Measurements from ENCODE around the gene NOP9.
A peak's percentile ranks its signal among the peaks of the same experiment; 100 is the strongest.

The NOP9 gene

GRCh38 chr14:24299255-24300191 is at the start of gene NOP9, which contains the start of gene DHRS1:
TSS of gene NOP9 (plus strand) at chr14:24299850. CDS start at chr14:24299955, 105 bp downstream.
TSS of gene DHRS1 (minus strand) at chr14:24299780. CDS start at chr14:24299106, 674 bp downstream.
- no peaks in the 10 kb centered on the region for H3K27me3 ChIP-seq (ENCODE audit: low read depth)
- H3K36me3 ChIP-seq (replicated peaks), result peaks cover 40% of the 10 kb centered on the region
- peaks cover 12% of the 10 kb centered on the region for H3K4me1 ChIP-seq
- in situ Hi-C loops (cut with MboI; ENCODE audit: low sequenced_read_pairs), result loop anchor here (5.0 kb wide), 2 partner anchors 52 to 287 kb away; no protein-coding TSS in a partner anchor
- DNase-seq (ENCODE audit: low spot score in 2 of 2), result peak; percentile 70 to 93
- H3K4me3 ChIP-seq, result peak within 1 kb of the TSS; percentile 76
- H3K9me3 ChIP-seq, result no peaks in the 10 kb centered on the region

GRCh38 chr14:24250354-24250753 is 49.3 kb upstream of the NOP9 start:
- H3K4me1 ChIP-seq, result no peaks in the 10 kb centered on the region
- no peak overlapping the region for H3K4me3 ChIP-seq
- H3K9me3 ChIP-seq, result no peaks in the 10 kb centered on the region
- no peaks in the 10 kb centered on the region for H3K27me3 ChIP-seq (ENCODE audit: low read depth)
- no peaks in the 10 kb centered on the region for H3K36me3 ChIP-seq (replicated peaks)
- in situ Hi-C loops (cut with MboI; ENCODE audit: low sequenced_read_pairs), result no loop called here
- no peak for DNase-seq (ENCODE audit: low spot score in 2 of 2)

- Histone ChIP-seq H3K4me3 (no peak overlapping the region), H3K4me1 (no peaks in the 10 kb centered on the region), H3K9me3 (no peaks in the 10 kb centered on the region), H3K36me3 (replicated peaks) (no peaks in the 10 kb centered on the region), H3K27me3 (ENCODE audit: low read depth) (no peaks in the 10 kb centered on the region)
- DNase-seq (ENCODE audit: low spot score in 2 of 2), result no peak
- in situ Hi-C loops (cut with MboI; ENCODE audit: low sequenced_read_pairs), result no loop called here
Measured at GRCh38 chr14:24251880-24252288, 47.8 kb upstream of the NOP9 start.

- no peak overlapping the region for H3K4me3 ChIP-seq
- no peaks in the 10 kb centered on the region for H3K36me3 ChIP-seq (replicated peaks)
- DNase-seq (ENCODE audit: low spot score in 2 of 2), result no peak
- no peaks in the 10 kb centered on the region for H3K9me3 ChIP-seq
- H3K4me1 ChIP-seq, result no peaks in the 10 kb centered on the region
- no peaks in the 10 kb centered on the region for H3K27me3 ChIP-seq (ENCODE audit: low read depth)
- in situ Hi-C loops (cut with MboI; ENCODE audit: low sequenced_read_pairs), result no loop called here
Measured at GRCh38 chr14:24252289-24253124, 47.1 kb upstream of the NOP9 start.

- no peak for DNase-seq (ENCODE audit: low spot score in 2 of 2)
- no peaks in the 10 kb centered on the region for H3K27me3 ChIP-seq (ENCODE audit: low read depth)
- no peaks in the 10 kb centered on the region for H3K4me1 ChIP-seq
- in situ Hi-C loops (cut with MboI; ENCODE audit: low sequenced_read_pairs), result no loop called here
- no peak overlapping the region for H3K4me3 ChIP-seq
- H3K9me3 ChIP-seq, result no peaks in the 10 kb centered on the region
- no peaks in the 10 kb centered on the region for H3K36me3 ChIP-seq (replicated peaks)
Measured at GRCh38 chr14:24253936-24254335, 45.7 kb upstream of the NOP9 start.

GRCh38 chr14:24254630-24255392 is 44.8 kb upstream of the NOP9 start:
- Histone ChIP-seq H3K9me3 (no peaks in the 10 kb centered on the region), H3K4me3 (no peak overlapping the region), H3K36me3 (replicated peaks) (no peaks in the 10 kb centered on the region), H3K27me3 (ENCODE audit: low read depth) (no peaks in the 10 kb centered on the region), H3K4me1 (no peaks in the 10 kb centered on the region)
- DNase-seq (ENCODE audit: low spot score in 2 of 2), result no peak
- in situ Hi-C loops (cut with MboI; ENCODE audit: low sequenced_read_pairs), result no loop called here

GRCh38 chr14:24255438-24255837 is 44.2 kb upstream of the NOP9 start:
- Histone ChIP-seq H3K4me1 (no peaks in the 10 kb centered on the region), H3K36me3 (replicated peaks) (no peaks in the 10 kb centered on the region), H3K27me3 (ENCODE audit: low read depth) (no peaks in the 10 kb centered on the region), H3K9me3 (no peaks in the 10 kb centered on the region), H3K4me3 (no peak overlapping the region)
- in situ Hi-C loops (cut with MboI; ENCODE audit: low sequenced_read_pairs), result no loop called here
- no peak for DNase-seq (ENCODE audit: low spot score in 2 of 2)

- DNase-seq (ENCODE audit: low spot score in 2 of 2), result no peak
- H3K36me3 ChIP-seq (replicated peaks), result no peaks in the 10 kb centered on the region
- in situ Hi-C loops (cut with MboI; ENCODE audit: low sequenced_read_pairs), result no loop called here
- H3K27me3 ChIP-seq (ENCODE audit: low read depth), result no peaks in the 10 kb centered on the region
- no peak overlapping the region for H3K4me3 ChIP-seq
- no peaks in the 10 kb centered on the region for H3K4me1 ChIP-seq
- no peaks in the 10 kb centered on the region for H3K9me3 ChIP-seq
Measured at GRCh38 chr14:24255931-24256711, 43.5 kb upstream of the NOP9 start.

- in situ Hi-C loops (cut with MboI; ENCODE audit: low sequenced_read_pairs), result no loop called here
Measured at GRCh38 chr14:24256960-24257359, 42.7 kb upstream of the NOP9 start.

GRCh38 chr14:24258119-24258518 is 41.5 kb upstream of the NOP9 start:
- H3K9me3 ChIP-seq, result no peaks in the 10 kb centered on the region
- no peaks in the 10 kb centered on the region for H3K36me3 ChIP-seq (replicated peaks)
- no peak for DNase-seq (ENCODE audit: low spot score in 2 of 2)
- no peaks in the 10 kb centered on the region for H3K27me3 ChIP-seq (ENCODE audit: low read depth)
- no peak overlapping the region for H3K4me3 ChIP-seq
- no peaks in the 10 kb centered on the region for H3K4me1 ChIP-seq
- in situ Hi-C loops (cut with MboI; ENCODE audit: low sequenced_read_pairs), result no loop called here

More at GRCh38 chr14:24256960-24257359, 42.7 kb upstream of the NOP9 start:
- DNase-seq (ENCODE audit: low spot score in 2 of 2), result no peak
- Histone ChIP-seq H3K27me3 (ENCODE audit: low read depth) (no peaks in the 10 kb centered on the region), H3K4me3 (no peak overlapping the region), H3K4me1 (no peaks in the 10 kb centered on the region), H3K36me3 (replicated peaks) (no peaks in the 10 kb centered on the region), H3K9me3 (no peaks in the 10 kb centered on the region)

GRCh38 chr14:24258548-24259265 is 40.9 kb upstream of the NOP9 start:
- Histone ChIP-seq H3K9me3 (no peaks in the 10 kb centered on the region), H3K4me3 (no peak overlapping the region), H3K4me1 (no peaks in the 10 kb centered on the region), H3K36me3 (replicated peaks) (no peaks in the 10 kb centered on the region), H3K27me3 (ENCODE audit: low read depth) (no peaks in the 10 kb centered on the region)
- DNase-seq (ENCODE audit: low spot score in 2 of 2), result no peak
- in situ Hi-C loops (cut with MboI; ENCODE audit: low sequenced_read_pairs), result no loop called here

- Histone ChIP-seq H3K4me1 (no peaks in the 10 kb centered on the region), H3K27me3 (ENCODE audit: low read depth) (no peaks in the 10 kb centered on the region), H3K9me3 (no peaks in the 10 kb centered on the region), H3K36me3 (replicated peaks) (no peaks in the 10 kb centered on the region), H3K4me3 (no peak overlapping the region)
- DNase-seq (ENCODE audit: low spot score in 2 of 2), result peak in 1 of 2 experiments; percentile 38
- in situ Hi-C loops (cut with MboI; ENCODE audit: low sequenced_read_pairs), result no loop called here
Measured at GRCh38 chr14:24259282-24260025, 40.2 kb upstream of the NOP9 start.
